Lower lobe of right lung (tissue), 2 donors: ENCODE results near the gene PTCD3. TPM values are rescaled to one million over a fixed set of nuclear protein-coding genes. Genes with fewer than 3 reads are reported as not detected.
A peak's percentile ranks its signal among the peaks of the same experiment; 100 is the strongest.

Experiments used
- ATAC-seq, 2 donors: fragments of 200-7000 bp; cut with Tn5 transposase; one replicate each; pipeline ENCODE4 v1.9.1; 2020 to 2022; ENCODE audit warnings: mild to moderate bottlenecking in 2 of 2, moderate library complexity in 2 of 2
- DNase-seq: peaks from one replicate; pipeline ENCODE4 v3.0.0-alpha.2; 2020
- H3K27ac ChIP-seq: fragments of 200-600 bp; one replicate; pipeline ENCODE4 v1.8.0; 2022
- H3K27me3 ChIP-seq: fragments of 200-600 bp; one replicate; pipeline ENCODE4 v1.8.0; 2022; ENCODE audit warnings: low read depth
- H3K36me3 ChIP-seq: fragments of 200-600 bp; one replicate; pipeline ENCODE4 v1.8.0; 2022; ENCODE audit warnings: mild to moderate bottlenecking
- H3K4me1 ChIP-seq: fragments of 200-600 bp; one replicate; pipeline ENCODE4 v1.8.0; 2022
- H3K4me3 ChIP-seq: fragments of 200-600 bp; one replicate; pipeline ENCODE4 v1.8.0; 2022; ENCODE audit warnings: mild to moderate bottlenecking
- H3K9me3 ChIP-seq: fragments of 200-600 bp; one replicate; pipeline ENCODE4 v1.8.0; 2022
- intact Hi-C: fragments of 100-400 bp; cut with DNase I; formaldehyde crosslinking; loops from one replicate; pipeline ENCODE4 v1.11.0; 2022
- total RNA-seq: library from RNA; stranded (reverse); fragmentation: NEBNext Ultra II Directional; extraction: Animal tissue kit (Norgen Biotek cat#: 25700); gene quantifications from one replicate; pipeline ENCODE4 v1.2.1, GENCODE V29; 2021
- TF ChIP-seq, protein P1 (sequence below): fragments of 200-600 bp; IDR thresholded peaks from one replicate; pipeline ENCODE4 v1.8.0; 2022; ENCODE audit warnings: antibody characterized with exemption, mild to moderate bottlenecking
- donor health status: DM: no; HTN: yes; CAD: no; lungs with severe emphysema.

Gene PTCD3
- total RNA-seq, 1 donor from 2014 or later, result 73.3 TPM

- Histone ChIP-seq H3K9me3 (no peaks in the 10 kb centered on the region), H3K27ac (no peak overlapping the region), H3K4me3 (no peak overlapping the region), H3K36me3 (peaks cover 64% of the 10 kb centered on the region), H3K4me1 (peaks cover 11% of the 10 kb centered on the region), H3K27me3 (no peaks in the 10 kb centered on the region)
- ATAC-seq (no peak), DNase-seq (no peak)
- intact Hi-C loops, result no loop called here
- TF ChIP-seq, protein P1, sequence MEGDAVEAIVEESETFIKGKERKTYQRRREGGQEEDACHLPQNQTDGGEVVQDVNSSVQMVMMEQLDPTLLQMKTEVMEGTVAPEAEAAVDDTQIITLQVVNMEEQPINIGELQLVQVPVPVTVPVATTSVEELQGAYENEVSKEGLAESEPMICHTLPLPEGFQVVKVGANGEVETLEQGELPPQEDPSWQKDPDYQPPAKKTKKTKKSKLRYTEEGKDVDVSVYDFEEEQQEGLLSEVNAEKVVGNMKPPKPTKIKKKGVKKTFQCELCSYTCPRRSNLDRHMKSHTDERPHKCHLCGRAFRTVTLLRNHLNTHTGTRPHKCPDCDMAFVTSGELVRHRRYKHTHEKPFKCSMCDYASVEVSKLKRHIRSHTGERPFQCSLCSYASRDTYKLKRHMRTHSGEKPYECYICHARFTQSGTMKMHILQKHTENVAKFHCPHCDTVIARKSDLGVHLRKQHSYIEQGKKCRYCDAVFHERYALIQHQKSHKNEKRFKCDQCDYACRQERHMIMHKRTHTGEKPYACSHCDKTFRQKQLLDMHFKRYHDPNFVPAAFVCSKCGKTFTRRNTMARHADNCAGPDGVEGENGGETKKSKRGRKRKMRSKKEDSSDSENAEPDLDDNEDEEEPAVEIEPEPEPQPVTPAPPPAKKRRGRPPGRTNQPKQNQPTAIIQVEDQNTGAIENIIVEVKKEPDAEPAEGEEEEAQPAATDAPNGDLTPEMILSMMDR, result no peak
These were observed 39.9 kb upstream of the PTCD3 start for GRCh38 chr2:86066007-86066578.

DNA sequence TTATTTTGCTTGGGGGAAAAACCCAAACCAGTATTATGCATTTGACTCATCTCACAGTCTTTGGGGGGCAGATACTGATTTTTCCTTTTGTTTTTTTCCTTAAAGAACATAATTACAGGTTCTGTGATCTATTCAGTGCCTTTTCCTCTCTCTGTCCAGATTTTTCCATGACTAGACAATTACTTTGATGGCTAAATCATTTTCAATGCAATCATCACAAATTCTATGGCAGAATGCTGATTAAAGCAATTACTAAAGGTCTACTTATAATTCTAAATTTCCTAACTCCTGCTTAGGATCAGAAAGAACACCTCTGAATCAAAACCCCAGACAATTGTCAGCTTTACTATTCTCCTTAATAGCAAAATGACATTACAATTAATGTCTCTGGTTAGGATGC is 39.1 kb upstream of the PTCD3 start:
- TF ChIP-seq, protein P1, result no peak
- Histone ChIP-seq H3K4me3 (no peak overlapping the region), H3K4me1 (peaks cover 9% of the 10 kb centered on the region), H3K27ac (no peak overlapping the region), H3K27me3 (no peaks in the 10 kb centered on the region), H3K36me3 (peaks cover 64% of the 10 kb centered on the region), H3K9me3 (no peaks in the 10 kb centered on the region)
- DNase-seq (no peak), ATAC-seq (no peak)
- intact Hi-C loops, result no loop called here

GRCh38 chr2:86068136-86068588 is 37.9 kb upstream of the PTCD3 start:
- TF ChIP-seq, protein P1, result no peak
- ATAC-seq (no peak), DNase-seq (no peak)
- H3K27me3 ChIP-seq, result no peaks in the 10 kb centered on the region
- H3K9me3 ChIP-seq, result no peaks in the 10 kb centered on the region
- intact Hi-C loops, result no loop called here
- peak overlapping the region; percentile 18 for H3K27ac ChIP-seq
- no peak overlapping the region for H3K4me3 ChIP-seq
- H3K4me1 ChIP-seq, result peaks cover 17% of the 10 kb centered on the region
- peaks cover 64% of the 10 kb centered on the region for H3K36me3 ChIP-seq

DNA sequence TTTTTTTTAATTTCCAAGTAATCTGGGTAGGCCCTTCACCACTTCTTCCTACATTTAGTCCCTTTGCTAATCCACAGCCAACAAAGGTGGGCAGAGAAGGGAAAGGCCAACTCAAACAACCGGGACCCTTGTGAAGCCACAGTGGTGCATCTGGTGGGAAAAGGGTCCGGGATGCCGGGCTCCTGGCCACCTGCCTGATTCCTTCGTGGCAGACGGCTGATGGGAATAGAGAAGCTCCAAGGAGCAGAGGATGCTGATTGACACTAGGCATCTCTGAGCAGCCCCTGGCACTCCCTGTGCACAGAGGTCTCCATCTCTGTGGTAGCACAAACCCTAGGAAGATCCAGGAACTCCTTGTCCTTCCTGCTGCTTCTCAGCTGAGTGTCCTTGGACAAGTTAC is 37.4 kb upstream of the PTCD3 start:
- DNase-seq (no peak), ATAC-seq (no peak)
- intact Hi-C loops, result no loop called here
- no peak overlapping the region for H3K4me3 ChIP-seq
- TF ChIP-seq, protein P1, result no peak
- no peaks in the 10 kb centered on the region for H3K27me3 ChIP-seq
- H3K9me3 ChIP-seq, result no peaks in the 10 kb centered on the region
- peak overlapping the region; percentile 18 for H3K27ac ChIP-seq
- peaks cover 61% of the 10 kb centered on the region for H3K36me3 ChIP-seq
- peaks cover 21% of the 10 kb centered on the region for H3K4me1 ChIP-seq

DNA sequence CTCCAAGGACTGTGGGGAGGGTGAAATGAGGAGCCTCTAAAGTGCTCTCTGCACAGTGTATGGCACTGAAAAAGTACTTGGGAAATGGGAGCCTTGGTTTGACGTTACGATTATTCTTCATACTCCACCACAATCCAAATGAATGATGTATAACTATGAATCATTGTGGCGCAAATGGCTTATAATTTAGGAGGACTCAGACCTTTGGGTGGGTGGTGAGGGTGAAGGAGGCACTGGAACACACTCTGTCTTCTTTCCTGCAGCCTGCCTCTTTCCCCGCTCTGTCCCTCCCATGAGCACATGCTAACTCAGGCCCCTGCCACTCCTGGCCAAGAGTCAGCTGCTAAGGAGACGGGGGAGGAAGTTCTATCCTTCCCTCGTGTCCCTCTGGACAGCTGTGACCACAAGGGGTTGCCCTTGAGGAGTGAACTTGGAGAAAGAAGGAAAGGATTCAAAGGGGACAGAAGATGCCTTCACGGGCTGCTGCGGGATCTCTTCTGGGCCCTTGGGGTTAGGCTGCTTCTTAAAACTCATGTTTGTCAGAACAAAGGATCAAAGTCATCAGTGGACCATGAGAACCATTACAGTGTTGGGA is 36.8 kb upstream of the PTCD3 start:
- H3K36me3 ChIP-seq, result peaks cover 61% of the 10 kb centered on the region
- intact Hi-C loops, result no loop called here
- no peak for DNase-seq

More for the DNA sequence above, 36.8 kb upstream of the PTCD3 start:
- ATAC-seq, result no peak
- Histone ChIP-seq H3K4me3 (no peak overlapping the region), H3K27me3 (no peaks in the 10 kb centered on the region), H3K9me3 (no peaks in the 10 kb centered on the region), H3K4me1 (peaks cover 21% of the 10 kb centered on the region), H3K27ac (no peak overlapping the region)
- TF ChIP-seq, protein P1, result no peak
